ENCODE results near the gene JAKMIP2.

DNA sequence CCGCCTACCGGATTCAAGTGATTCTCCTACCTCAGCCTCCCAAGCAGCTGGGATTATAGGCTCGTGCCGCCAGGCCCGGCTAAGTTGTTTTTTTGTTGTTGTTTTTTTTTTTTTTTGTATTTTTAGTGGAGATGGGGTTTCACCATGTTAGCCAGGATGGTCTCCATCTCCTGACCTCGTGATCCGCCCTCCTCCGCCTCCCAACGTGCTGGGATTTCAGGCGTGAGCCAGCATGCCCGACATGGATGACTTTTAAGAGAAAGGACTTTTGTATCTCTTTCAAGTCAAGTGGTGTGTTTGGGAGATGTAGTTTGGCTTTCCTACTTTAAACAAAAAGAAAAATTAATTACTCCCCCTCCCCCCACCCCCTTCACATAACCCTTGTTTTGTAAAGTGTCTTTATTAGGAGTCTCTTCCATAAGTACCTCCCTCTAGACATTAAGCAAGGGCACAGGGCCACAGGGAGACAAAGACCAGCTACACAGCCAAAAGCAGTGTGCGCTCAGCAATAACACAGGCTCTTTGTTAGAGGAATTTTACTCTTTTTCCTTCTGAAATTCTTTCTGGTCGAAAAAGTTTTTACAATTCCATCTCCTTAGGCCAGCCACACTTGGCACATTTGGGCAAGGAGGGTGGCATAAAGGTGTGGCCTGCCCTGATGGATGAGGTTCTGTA is 31.2 kb downstream of the JAKMIP2 start:
- TF ChIP-seq EZH2 (IDR thresholded peaks at IDR 0.05; ENCODE audit: insufficient read depth, poor library complexity, severe bottlenecking) (no peak), EZH2phosphoT487 (IDR thresholded peaks at IDR 0.05; ENCODE audit: insufficient read depth, low read depth) (no peak)

Measured in GM23248 (cell line).